MCF 10A (cell line): ENCODE data around the gene COL16A1. TPM values are rescaled to one million over a fixed set of nuclear protein-coding genes. Genes with fewer than 3 reads are reported as not detected.

Source experiments
- BruUV-seq: library from RNA; stranded (reverse); fragments of 400-500 nt; replicated peaks from 2 replicates; lab custom pipeline; 2021; lab: Mats Ljungman, UMichigan
- CTCF ChIA-PET: fragments of 300-600 bp; sonication (Branson Sonifier 250); formaldehyde crosslinking; extraction: SDS; loops from one replicate; lab custom pipeline; 2021; ENCODE audit warnings: antibody characterized with exemption, inconsistent platforms; lab: Yijun Ruan, JAX
- POLR2A ChIA-PET: fragments of 300-600, 350-650 bp; sonication (Branson Sonifier 250); formaldehyde crosslinking; extraction: SDS; loops from one replicate; lab custom pipeline; 2020; ENCODE audit warnings: antibody characterized with exemption, inconsistent platforms; lab: Yijun Ruan, JAX
- DNase-seq: peaks from one replicate; pipeline ENCODE4 v3.0.0-alpha.2; 2018; ENCODE audit not compliant: unreplicated experiment
- H3K27ac Mint-ChIP-seq: one replicate; pipeline ENCODE4 v1.8.0; 2022; ENCODE audit warnings: mild to moderate bottlenecking, low read depth, mixed read lengths; ENCODE audit not compliant: unreplicated experiment
- H3K27me3 Mint-ChIP-seq: one replicate; pipeline ENCODE4 v1.8.0; 2022; ENCODE audit warnings: mixed read lengths; ENCODE audit not compliant: insufficient read depth, unreplicated experiment
- H3K36me3 Mint-ChIP-seq: one replicate; pipeline ENCODE4 v1.8.0; 2022; ENCODE audit warnings: mild to moderate bottlenecking, moderate library complexity, mixed read lengths; ENCODE audit not compliant: insufficient read depth, unreplicated experiment
- H3K4me1 Mint-ChIP-seq: one replicate; pipeline ENCODE4 v1.8.0; 2022; ENCODE audit warnings: mixed read lengths; ENCODE audit not compliant: insufficient read depth, unreplicated experiment
- H3K4me3 Mint-ChIP-seq: one replicate; pipeline ENCODE4 v1.8.0; 2022; ENCODE audit warnings: mild to moderate bottlenecking, moderate library complexity, mixed read lengths; ENCODE audit not compliant: unreplicated experiment
- H3K9me3 Mint-ChIP-seq: one replicate; pipeline ENCODE4 v1.8.0; 2022; ENCODE audit warnings: mixed read lengths; ENCODE audit not compliant: unreplicated experiment
- CTCF ChIP-seq: fragments of 200-600 bp; IDR thresholded peaks from one replicate; pipeline ENCODE4 v1.8.0; 2022; ENCODE audit warnings: antibody characterized with exemption, mild to moderate bottlenecking; ENCODE audit not compliant: unreplicated experiment
- intact Hi-C: fragments of 100-400 bp; cut with micrococcal nuclease; formaldehyde crosslinking; loops from 2 replicates; pipeline ENCODE4 v1.14.1; 2022
- total RNA-seq: library from RNA; stranded (reverse); gene quantifications from 2 replicates; pipeline ENCODE4 v1.2.3, GENCODE V29; 2022

COL16A1 gene
- total RNA-seq, 1 experiment from 2014 or later = 42.1 TPM

- Mint-ChIP-seq H3K27me3 (no peaks in the 10 kb centered on the region), H3K4me1 (peaks cover 76% of the 10 kb centered on the region), H3K27ac (no peak overlapping the region), H3K4me3 (peak overlapping the region; percentile 75), H3K36me3 (peaks cover 4% of the 10 kb centered on the region), H3K9me3 (no peaks in the 10 kb centered on the region)
- CTCF ChIA-PET = interaction anchor here (0.9 to 1.6 kb wide), 4 partner anchors 14 to 261 kb away, joined by 4 to 7 read pairs (median 6); no protein-coding TSS in a partner anchor
- no peak for TF ChIP-seq CTCF
- POLR2A ChIA-PET = interaction anchor here (0.7 to 4.7 kb wide), 13 partner anchors 10 to 368 kb away, joined by 3 to 46 read pairs (median 7); no protein-coding TSS in a partner anchor
- intact Hi-C loops = no loop called here
- DNase-seq = no peak
- no TSS peak for BruUV-seq
Observed at GRCh38 chr1:31702836-31703404, 897 bp downstream of the COL16A1 start.

- DNase-seq = peak; percentile 98
- peak overlapping the region; percentile 18 for H3K27ac Mint-ChIP-seq
- no peak for TF ChIP-seq CTCF
- ChIA-PET CTCF (interaction anchor here (0.6 to 2.5 kb wide), 8 partner anchors 31 to 539 kb away, joined by 3 to 11 read pairs (median 4); no protein-coding TSS in a partner anchor), POLR2A (interaction anchor here (0.6 to 4.7 kb wide), 24 partner anchors 11 to 986 kb away, joined by 3 to 46 read pairs (median 4); partner anchors contain the start of genes KPNA6 and PEF1)
- H3K27me3 Mint-ChIP-seq = no peaks in the 10 kb centered on the region
- no peaks in the 10 kb centered on the region for H3K9me3 Mint-ChIP-seq
- peaks cover 64% of the 10 kb centered on the region for H3K4me1 Mint-ChIP-seq
- BruUV-seq = no TSS peak
- intact Hi-C loops = loop anchor here (1.0 kb wide), 1 partner anchor 35 kb away; no protein-coding TSS in a partner anchor
- peak overlapping the region; percentile 75 for H3K4me3 Mint-ChIP-seq
- peaks cover 14% of the 10 kb centered on the region for H3K36me3 Mint-ChIP-seq
Observed at GRCh38 chr1:31701091-31701736, 2.6 kb downstream of the COL16A1 start.

GRCh38 chr1:31700468-31701090 lies 3.2 kb downstream of the COL16A1 start:
- intact Hi-C loops = loop anchor here (1.0 kb wide), 1 partner anchor 34 kb away; no protein-coding TSS in a partner anchor
- DNase-seq = no peak
- ChIA-PET CTCF (interaction anchor here (0.6 to 2.5 kb wide), 10 partner anchors 9 to 322 kb away, joined by 3 to 11 read pairs (median 4); no protein-coding TSS in a partner anchor), POLR2A (interaction anchor here (0.6 to 4.7 kb wide), 25 partner anchors 11 to 529 kb away, joined by 3 to 46 read pairs (median 4); partner anchors contain the start of genes KPNA6 and PEF1)
- no peaks in the 10 kb centered on the region for H3K27me3 Mint-ChIP-seq
- H3K27ac Mint-ChIP-seq = peak overlapping the region; percentile 18
- TF ChIP-seq CTCF = no peak
- no peaks in the 10 kb centered on the region for H3K9me3 Mint-ChIP-seq
- H3K4me1 Mint-ChIP-seq = peaks cover 60% of the 10 kb centered on the region
- H3K4me3 Mint-ChIP-seq = peak overlapping the region; percentile 75
- BruUV-seq = no TSS peak
- H3K36me3 Mint-ChIP-seq = peaks cover 14% of the 10 kb centered on the region
